HT1080 (cell line): ENCODE results near the gene LUC7L. TPM values are rescaled to one million over a fixed set of nuclear protein-coding genes. Genes with fewer than 3 reads are reported as not detected.
"Not testable (repeated sequence)": the region's sequence is repeated elsewhere in the genome, so short reads cannot be mapped to it uniquely, and the experiment has no call there.

Source experiments
- DNase-seq: peaks from one replicate; pipeline ENCODE4 v3.0.0-alpha.2; 2015; ENCODE audit warnings: low read depth
- total RNA-seq: library from RNA; depleted of rRNA; stranded (reverse); fragments of >200 nt; shearing (Covaris generic); gene quantifications from 2 replicates; pipeline ENCODE4 v1.2.3, GENCODE V29; 2014

LUC7L gene
- total RNA-seq, 1 experiment from 2014 or later = 73.3 TPM

GRCh38 chr16:230949-231348, 1.7 kb upstream of the LUC7L start:
- no peak for DNase-seq

DNA sequence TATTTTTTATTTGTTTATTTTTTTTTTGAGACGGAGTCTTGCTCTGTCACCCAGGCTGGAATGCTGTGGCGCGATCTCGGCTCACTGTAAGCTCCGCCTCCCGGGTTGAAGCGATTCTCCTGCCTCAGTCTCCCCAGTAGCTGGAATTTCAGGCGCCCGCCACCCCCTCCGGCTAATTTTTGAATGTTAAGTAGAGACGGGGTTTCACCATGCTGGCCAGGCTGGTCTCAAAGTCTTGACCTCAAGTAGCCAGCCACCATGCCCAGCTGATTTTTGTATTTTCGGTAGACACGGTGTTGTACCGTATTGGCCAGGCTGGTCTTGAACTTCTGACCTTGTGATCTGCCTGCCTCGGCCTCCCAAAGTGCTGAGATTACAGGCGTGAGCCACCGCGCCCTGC, 1.1 kb upstream of the LUC7L start:
- DNase-seq = not testable (repeated sequence)

- DNase-seq = no peak
Observed at GRCh38 chr16:229731-230281, 557 bp upstream of the LUC7L start.

DNA sequence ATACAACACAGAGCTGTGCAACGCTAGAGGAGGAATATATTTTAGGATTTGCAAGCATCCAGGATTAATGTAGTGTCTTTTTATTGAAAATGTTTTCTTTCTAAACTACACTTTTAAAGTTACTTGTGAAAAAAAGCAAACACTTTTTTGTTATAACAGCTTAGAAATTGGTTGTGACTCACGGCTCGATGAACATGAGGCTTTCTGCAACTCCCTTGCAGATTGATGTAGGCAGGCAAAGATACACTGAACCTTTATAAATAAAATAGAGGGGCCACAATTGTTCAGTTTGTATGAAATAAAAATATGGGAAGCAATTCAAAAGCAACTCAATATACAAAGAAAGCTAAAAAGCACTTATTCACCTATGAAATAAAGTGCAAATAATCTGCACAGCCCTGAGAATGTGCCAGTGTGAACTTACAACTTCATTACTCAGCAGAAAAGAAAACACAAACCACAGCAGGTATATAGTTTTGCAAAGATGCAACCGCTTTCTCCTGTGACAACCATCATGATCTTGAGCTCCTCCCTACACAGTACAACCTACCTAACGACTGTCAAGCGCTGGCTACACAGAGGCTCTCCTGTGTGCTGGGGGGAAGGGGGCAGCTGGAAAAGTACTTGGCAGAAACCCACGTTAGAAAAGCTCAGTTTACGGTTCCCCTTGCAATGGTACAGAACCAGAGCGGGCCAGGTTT, 948 bp downstream of the LUC7L start:
- peak; percentile 11 for DNase-seq

DNA sequence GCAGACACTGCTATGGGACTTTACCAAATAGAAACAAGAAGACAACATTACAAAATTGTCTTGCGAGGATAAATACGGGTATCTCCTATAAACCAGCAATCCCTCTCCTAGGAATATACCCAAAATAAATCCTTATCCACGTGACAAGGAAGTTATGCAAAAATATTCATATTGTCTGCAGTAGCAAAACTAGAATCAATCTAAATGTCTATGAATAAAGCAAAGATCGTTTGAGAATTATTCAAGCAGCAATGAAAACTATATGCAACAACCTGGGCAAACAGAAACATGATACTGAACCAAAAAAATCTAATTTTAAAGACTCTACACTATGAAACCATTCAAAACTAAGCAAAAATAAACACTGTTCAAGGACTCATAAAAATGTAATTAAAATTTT, 9.2 kb downstream of the LUC7L start:
- no peak for DNase-seq

DNA sequence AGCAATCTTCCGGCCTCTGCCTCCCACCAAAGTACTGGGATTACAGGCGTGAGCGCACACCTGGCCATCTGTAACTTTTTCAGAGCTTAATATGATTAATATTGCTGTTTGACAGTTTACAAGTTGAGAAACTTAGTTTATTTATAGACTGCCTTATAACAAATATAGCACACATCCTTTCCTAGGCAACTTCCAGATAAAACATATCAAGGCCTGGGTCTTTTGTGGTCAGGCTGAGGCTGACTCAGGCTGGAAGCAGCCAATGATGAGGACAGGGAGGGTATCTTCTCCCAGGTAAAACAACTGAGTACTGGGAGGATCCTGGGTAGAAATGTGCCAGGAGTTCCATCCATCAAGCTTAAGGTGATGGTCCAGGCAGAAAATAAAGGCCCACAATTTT, 16.2 kb downstream of the LUC7L start:
- DNase-seq = no peak

- not testable (repeated sequence) for DNase-seq
Observed at GRCh38 chr16:211631-212180, 17.5 kb downstream of the LUC7L start.

DNA sequence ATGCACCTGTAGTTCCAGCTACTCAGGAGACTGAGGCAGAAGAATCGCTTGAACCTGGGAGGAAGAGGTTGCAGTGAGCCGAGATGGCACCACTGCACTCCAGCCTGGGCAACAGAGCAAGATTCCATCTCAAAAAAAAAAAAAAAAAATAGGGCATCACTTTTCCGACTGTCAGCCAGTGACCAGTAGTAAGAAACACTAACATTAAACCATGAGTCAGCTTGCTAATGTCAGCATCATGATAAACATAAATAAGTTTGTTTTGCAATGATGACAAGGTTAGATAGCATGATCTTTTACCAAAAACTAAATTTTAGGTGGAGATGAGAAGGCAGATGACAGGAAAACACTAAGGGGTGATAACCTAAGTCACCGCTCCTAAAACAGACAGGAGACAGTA, 19.9 kb downstream of the LUC7L start:
- DNase-seq = not testable (repeated sequence)

DNA sequence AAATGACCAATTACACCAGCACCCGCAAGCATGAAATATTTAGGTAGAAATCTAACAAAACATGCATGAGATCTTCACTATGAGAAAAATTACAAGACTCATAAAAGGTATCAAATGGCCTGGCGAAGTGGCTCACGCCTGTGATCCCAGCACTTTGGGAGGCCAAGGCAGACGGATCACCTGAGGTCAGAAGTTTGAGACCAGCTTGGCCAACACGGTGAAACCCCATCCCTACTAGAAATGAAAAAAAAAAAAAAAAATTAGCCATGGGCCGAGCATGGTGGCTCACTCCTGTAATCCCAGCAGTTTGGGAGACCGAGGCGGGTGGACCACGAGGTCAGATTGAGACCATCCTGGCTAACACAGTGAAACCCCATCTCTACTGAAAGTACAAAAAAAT, 25.2 kb downstream of the LUC7L start:
- DNase-seq = not testable (repeated sequence)

- no peak for DNase-seq
Observed at GRCh38 chr16:203246-203645, 26.0 kb downstream of the LUC7L start.

DNA sequence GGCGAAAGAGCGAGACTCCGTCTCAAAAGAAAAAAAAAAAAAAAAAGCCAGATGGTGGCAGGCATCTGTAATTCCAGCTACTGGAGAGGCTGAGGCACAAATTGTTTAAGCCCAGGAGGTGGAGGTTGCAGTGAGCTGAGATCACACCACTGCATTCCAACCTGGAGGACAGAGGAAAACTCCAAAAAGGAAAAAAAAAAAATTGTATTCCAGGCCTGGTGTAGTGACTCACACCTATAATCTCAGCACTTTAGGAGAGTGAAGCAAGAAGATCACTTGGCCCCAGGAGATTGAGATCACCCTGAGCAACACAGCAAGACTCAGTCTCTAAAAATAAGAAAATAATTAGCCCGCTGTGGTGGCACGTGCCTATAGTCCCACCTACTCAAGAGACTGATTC, 28.9 kb downstream of the LUC7L start:
- peak; percentile 63 for DNase-seq

- DNase-seq = no peak
Observed at GRCh38 chr16:194516-194915, 34.7 kb downstream of the LUC7L start.

GRCh38 chr16:193441-193840, 35.8 kb downstream of the LUC7L start:
- DNase-seq = no peak

DNA sequence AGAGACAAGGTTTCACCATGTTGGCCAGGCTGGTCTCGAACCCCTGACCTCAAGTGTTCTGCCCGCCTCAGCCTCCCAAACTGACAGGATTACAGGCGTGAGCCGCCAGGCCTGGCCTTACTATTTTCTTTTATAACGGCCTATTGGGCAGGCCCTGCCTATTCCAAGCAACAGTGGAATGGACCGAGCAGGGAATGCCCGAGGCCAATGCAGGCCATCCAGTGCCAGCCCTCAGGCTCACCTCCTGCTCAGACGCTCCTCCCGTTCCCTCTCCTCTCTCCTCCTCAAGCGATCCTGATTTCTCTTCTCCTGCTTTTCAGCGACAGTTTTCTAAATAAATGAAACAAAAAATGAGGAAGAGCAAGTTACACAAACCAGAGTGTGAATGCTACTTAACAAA, 36.6 kb downstream of the LUC7L start:
- no peak for DNase-seq

DNA sequence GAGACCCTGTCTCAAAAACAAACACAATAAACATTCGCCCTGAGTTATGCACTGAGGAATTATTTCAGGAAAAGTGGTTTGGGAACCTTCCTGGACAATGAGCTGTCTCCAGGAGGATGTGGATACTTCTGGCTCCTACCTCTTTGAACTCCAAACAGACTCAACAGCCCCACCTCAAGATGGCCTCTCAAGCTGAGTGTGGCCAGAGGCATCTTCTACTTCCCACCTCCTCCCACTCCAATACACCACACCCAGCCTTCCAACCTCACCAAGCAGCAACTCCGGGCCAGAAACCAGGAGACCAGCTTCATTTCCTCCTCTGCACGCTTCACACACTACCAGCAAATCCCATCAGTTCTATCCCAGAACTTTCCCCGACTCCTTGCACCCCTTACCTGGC, 37.4 kb downstream of the LUC7L start:
- no peak for DNase-seq

- DNase-seq = no peak
Observed at GRCh38 chr16:189604-190186, 39.6 kb downstream of the LUC7L start.

DNA sequence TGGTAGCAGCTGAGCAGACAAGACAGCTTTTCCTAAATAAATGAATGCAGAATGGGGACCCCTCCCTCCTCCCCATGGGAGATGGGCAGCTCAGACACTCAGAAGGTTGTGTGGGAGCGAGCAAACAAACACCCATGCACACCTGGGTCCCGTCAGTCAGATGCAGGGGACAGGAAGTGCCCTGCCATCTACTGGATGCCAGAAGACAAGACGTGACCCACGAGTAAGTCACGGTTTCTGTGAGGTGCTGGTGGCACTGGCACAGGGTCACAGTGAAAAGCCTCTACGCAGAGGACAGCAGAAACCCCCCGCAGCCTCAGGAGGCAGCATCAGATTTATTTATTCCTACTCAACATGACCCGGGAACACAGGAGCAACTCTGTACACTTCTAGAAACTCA, 40.6 kb downstream of the LUC7L start:
- DNase-seq = no peak

GRCh38 chr16:187330-187729, 41.9 kb downstream of the LUC7L start:
- DNase-seq = no peak

GRCh38 chr16:185691-186090, 43.6 kb downstream of the LUC7L start:
- DNase-seq = no peak

DNA sequence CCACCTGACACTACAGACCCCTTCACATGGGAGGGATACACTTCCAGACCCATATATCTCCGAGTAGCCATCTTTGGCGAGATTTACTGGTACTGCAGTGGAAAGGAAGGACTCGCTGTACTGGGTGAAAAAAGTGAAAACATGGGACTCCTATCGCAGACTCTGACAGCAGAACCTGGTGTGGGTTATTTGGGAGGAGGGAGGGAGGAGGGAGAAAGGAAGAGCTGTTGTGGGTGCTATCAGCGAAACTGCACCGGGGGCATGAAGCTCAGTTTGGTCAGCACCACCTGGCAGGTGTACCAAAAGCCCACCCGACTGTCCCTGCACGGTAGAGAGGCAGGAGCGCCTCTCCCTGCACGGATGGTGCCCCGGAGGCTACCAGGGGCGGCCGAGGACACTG, 44.0 kb downstream of the LUC7L start:
- DNase-seq = no peak

- DNase-seq = no peak
Observed at GRCh38 chr16:183005-183404, 46.2 kb downstream of the LUC7L start.

GRCh38 chr16:181565-182021, 47.7 kb downstream of the LUC7L start:
- no peak for DNase-seq
